A549 (cell line): ENCODE results near the gene ACSL4.

Experiments used
- CTCF ChIP-seq: fragments of >200 bp; sonication (Bioruptor Twin); formaldehyde crosslinking; IDR thresholded peaks from 3 replicates; pipeline ENCODE4 v1.5.1; 2016
- EHF ChIP-seq: fragments of 250-450 bp; sonication (Bioruptor Pico); IDR thresholded peaks from 2 replicates; pipeline ENCODE4 v1.5.0; 2020; ENCODE audit warnings: mild to moderate bottlenecking
- EP300 ChIP-seq, 2 experiments: fragments of >200 bp; sonication (Bioruptor Twin); formaldehyde crosslinking; IDR thresholded peaks; 2 replicates in 1 of 2; 3 replicates in 1 of 2; pipeline ENCODE4 v1.6.1; 2016 to 2017
- MYC ChIP-seq: IDR thresholded peaks from 2 replicates; pipeline ENCODE4 v1.6.1; 2012; ENCODE audit warnings: mild to moderate bottlenecking, inconsistent platforms, low read length, improper control_type of control experiment, borderline replicate concordance
- USF2 ChIP-seq: fragments of 450-650 bp; IDR thresholded peaks from 2 replicates; pipeline ENCODE4 v1.6.1; 2014; ENCODE audit warnings: antibody characterized with exemption

- TF ChIP-seq EP300 (IDR thresholded peaks at IDR 0.05) (no peak), CTCF (no peak), EHF (CRISPR knock-in tag) (no peak), MYC (no peak), USF2 (no peak)
Measured at GRCh38 chrX:109596015-109596414, 137.0 kb downstream of the ACSL4 start.
